Lower leg skin (tissue), 3 donors: ENCODE measurements around the gene CCDC9B.

Source experiments
- POLR2A ChIP-seq, 2 donors: fragments of 450-650 bp; IDR thresholded peaks; one replicate each; pipeline ENCODE4 v1.6.1; 2016 to 2017; ENCODE audit warnings: antibody characterized with exemption in 2 of 2, mild to moderate bottlenecking in 1 of 2, moderate library complexity in 1 of 2
- TF ChIP-seq, protein P1 (sequence below), 3 donors: fragments of 450-650 bp; IDR thresholded peaks; one replicate each; pipeline ENCODE4 v1.5.1; 2016; ENCODE audit warnings: antibody characterized with exemption in 3 of 3, mild to moderate bottlenecking in 3 of 3, moderate library complexity in 2 of 3

DNA sequence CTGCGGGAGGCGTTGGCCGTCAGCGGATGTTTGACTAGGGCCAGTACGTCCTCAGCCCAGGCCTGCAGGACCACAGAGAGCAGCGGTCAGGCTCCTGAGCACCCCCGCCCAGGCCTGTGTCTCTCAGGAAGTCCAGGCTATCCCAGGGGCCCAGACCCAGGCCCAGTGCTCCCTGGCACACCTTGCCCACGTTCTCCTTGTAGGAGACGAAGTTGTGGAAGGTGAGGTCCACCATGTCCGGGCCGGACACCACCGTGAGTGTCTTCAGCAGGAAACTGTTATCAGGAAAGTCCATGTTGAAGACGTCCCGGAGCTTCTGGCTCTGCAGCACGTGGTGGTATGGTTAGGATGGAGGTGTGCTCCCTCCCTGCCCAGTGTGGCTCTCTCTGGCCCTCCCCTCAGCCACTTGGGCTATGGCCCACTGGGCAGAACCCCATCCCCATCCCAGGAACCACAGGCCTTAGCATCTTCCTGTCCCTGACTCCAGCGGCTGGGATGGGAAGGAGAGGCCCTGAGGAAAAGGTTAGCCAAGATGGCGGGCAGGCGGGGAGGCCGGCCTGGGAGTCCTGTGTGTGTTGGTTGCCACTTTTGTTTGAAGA lies 38.4 kb downstream of the CCDC9B start:
- TF ChIP-seq, protein P1, sequence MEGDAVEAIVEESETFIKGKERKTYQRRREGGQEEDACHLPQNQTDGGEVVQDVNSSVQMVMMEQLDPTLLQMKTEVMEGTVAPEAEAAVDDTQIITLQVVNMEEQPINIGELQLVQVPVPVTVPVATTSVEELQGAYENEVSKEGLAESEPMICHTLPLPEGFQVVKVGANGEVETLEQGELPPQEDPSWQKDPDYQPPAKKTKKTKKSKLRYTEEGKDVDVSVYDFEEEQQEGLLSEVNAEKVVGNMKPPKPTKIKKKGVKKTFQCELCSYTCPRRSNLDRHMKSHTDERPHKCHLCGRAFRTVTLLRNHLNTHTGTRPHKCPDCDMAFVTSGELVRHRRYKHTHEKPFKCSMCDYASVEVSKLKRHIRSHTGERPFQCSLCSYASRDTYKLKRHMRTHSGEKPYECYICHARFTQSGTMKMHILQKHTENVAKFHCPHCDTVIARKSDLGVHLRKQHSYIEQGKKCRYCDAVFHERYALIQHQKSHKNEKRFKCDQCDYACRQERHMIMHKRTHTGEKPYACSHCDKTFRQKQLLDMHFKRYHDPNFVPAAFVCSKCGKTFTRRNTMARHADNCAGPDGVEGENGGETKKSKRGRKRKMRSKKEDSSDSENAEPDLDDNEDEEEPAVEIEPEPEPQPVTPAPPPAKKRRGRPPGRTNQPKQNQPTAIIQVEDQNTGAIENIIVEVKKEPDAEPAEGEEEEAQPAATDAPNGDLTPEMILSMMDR (IDR thresholded peaks at IDR 0.05), result no peak
- TF ChIP-seq POLR2A (IDR thresholded peaks at IDR 0.05), result no peak
